ENCODE data around the gene FOXA1. TPM values are rescaled to one million over a fixed set of nuclear protein-coding genes. Genes with fewer than 3 reads are reported as not detected.

The FOXA1 gene
- polyA plus RNA-seq, 1 experiment: 0.07 TPM

- Histone ChIP-seq H3K9me3 (ENCODE audit: control insufficient read depth, insufficient read depth, low read length) (peaks cover 5% of the 10 kb centered on the region; the same call in 1 of the 2 replicates), H3K27me3 (ENCODE audit: control insufficient read depth, insufficient read depth, low read length) (peaks cover 2% of the 10 kb centered on the region), H3K4me3 (ENCODE audit: low read depth, low read length) (peak overlapping the region; percentile 49), H3K27ac (ENCODE audit: low read depth, low read length) (no peak overlapping the region)
- no peak for DNase-seq (ENCODE audit: low read depth, low spot score)
- no peak for TF ChIP-seq CTCF (IDR thresholded peaks at IDR 0.05; ENCODE audit: low read depth, low read length)
- POLR2A ChIA-PET: interaction anchor here (0.6 kb wide), 1 partner anchor 482 kb away, joined by 4 read pairs; no protein-coding TSS in a partner anchor
- CTCF ChIA-PET: interaction anchor here (0.6 to 1.6 kb wide), 8 partner anchors 15 to 392 kb away, joined by 3 to 7 read pairs (median 5); no protein-coding TSS in a partner anchor
Measured at GRCh38 chr14:37622231-37622923, 27.3 kb upstream of the FOXA1 start.

- no peak for TF ChIP-seq CTCF (IDR thresholded peaks at IDR 0.05; ENCODE audit: low read depth, low read length)
- Histone ChIP-seq H3K27me3 (ENCODE audit: control insufficient read depth, insufficient read depth, low read length) (peaks cover 2% of the 10 kb centered on the region), H3K9me3 (ENCODE audit: control insufficient read depth, insufficient read depth, low read length) (peaks cover 9% of the 10 kb centered on the region; the same call in 1 of the 2 replicates), H3K4me3 (ENCODE audit: low read depth, low read length) (no peak overlapping the region), H3K27ac (ENCODE audit: low read depth, low read length) (no peak overlapping the region)
- POLR2A ChIA-PET: no interaction called here
- no peak for DNase-seq (ENCODE audit: low read depth, low spot score)
- CTCF ChIA-PET: interaction anchor here (0.7 to 1.3 kb wide), 3 partner anchors 254 to 391 kb away, joined by 3 to 4 read pairs (median 3); no protein-coding TSS in a partner anchor
Measured at GRCh38 chr14:37620856-37621255, 25.8 kb upstream of the FOXA1 start.

GRCh38 chr14:37618498-37619028 is 23.5 kb upstream of the FOXA1 start:
- TF ChIP-seq CTCF (IDR thresholded peaks at IDR 0.05; ENCODE audit: low read depth, low read length): no peak
- Histone ChIP-seq H3K27ac (ENCODE audit: low read depth, low read length) (no peak overlapping the region), H3K9me3 (ENCODE audit: control insufficient read depth, insufficient read depth, low read length) (peaks cover 13% of the 10 kb centered on the region), H3K4me3 (ENCODE audit: low read depth, low read length) (no peak overlapping the region), H3K27me3 (ENCODE audit: control insufficient read depth, insufficient read depth, low read length) (peaks cover 2% of the 10 kb centered on the region)
- ChIA-PET CTCF (interaction anchor here (1.3 kb wide), 1 partner anchor 387 kb away, joined by 3 read pairs; no protein-coding TSS in a partner anchor), POLR2A (no interaction called here)
- DNase-seq (ENCODE audit: low read depth, low spot score): no peak

- no peak overlapping the region for H3K4me3 ChIP-seq (ENCODE audit: low read depth, low read length)
Measured at GRCh38 chr14:37617864-37618365, 22.9 kb upstream of the FOXA1 start.

More at GRCh38 chr14:37617864-37618365, 22.9 kb upstream of the FOXA1 start:
- ChIA-PET POLR2A (no interaction called here), CTCF (interaction anchor here (1.3 kb wide), 1 partner anchor 386 kb away, joined by 3 read pairs; no protein-coding TSS in a partner anchor)
- no peak for TF ChIP-seq CTCF (IDR thresholded peaks at IDR 0.05; ENCODE audit: low read depth, low read length)
- Histone ChIP-seq H3K9me3 (ENCODE audit: control insufficient read depth, insufficient read depth, low read length) (peaks cover 13% of the 10 kb centered on the region), H3K27me3 (ENCODE audit: control insufficient read depth, insufficient read depth, low read length) (peaks cover 2% of the 10 kb centered on the region), H3K27ac (ENCODE audit: low read depth, low read length) (no peak overlapping the region)
- DNase-seq (ENCODE audit: low read depth, low spot score): no peak

Data from AG04450 (cell line).